ENCODE measurements around the gene ADGRD1.

The ADGRD1 gene

DNA sequence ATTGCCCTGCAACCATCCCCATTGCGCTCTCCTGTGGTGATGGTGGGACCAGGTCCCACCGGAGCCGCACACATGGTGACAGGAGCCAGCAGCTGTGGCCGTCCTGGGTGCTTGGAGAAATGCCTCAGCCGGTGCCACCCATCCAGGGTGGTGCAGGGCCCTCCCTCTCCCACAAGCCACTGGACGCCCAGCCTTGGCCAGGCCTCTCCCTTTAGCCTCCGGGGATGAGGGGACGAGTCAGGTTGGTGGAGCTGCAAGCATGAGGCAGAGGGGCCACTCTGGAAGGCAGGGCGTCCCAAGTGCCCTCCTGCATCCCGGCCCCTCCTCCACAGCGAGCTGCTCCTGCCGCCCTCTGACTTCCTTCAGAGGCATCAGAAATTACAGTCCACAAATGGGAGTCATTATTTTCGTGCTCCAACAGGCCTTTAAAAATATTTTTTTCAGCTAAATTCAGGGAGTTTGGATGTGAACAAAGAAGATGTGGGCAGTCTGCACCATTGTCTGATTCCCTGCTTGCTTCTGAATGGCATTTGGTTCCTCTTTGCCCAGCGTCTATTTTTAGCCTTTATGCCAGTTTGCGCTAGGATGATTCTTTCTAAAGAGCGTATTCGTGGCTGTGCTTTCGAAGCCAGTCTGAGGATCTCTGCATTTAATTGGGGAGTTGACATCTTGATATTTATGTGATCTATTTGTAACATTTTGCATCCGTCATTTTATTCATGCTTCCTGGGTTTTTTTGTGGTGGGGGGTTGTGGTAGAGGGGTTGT is 189.4 kb downstream of the ADGRD1 start:
- no peak for DNase-seq

DNA sequence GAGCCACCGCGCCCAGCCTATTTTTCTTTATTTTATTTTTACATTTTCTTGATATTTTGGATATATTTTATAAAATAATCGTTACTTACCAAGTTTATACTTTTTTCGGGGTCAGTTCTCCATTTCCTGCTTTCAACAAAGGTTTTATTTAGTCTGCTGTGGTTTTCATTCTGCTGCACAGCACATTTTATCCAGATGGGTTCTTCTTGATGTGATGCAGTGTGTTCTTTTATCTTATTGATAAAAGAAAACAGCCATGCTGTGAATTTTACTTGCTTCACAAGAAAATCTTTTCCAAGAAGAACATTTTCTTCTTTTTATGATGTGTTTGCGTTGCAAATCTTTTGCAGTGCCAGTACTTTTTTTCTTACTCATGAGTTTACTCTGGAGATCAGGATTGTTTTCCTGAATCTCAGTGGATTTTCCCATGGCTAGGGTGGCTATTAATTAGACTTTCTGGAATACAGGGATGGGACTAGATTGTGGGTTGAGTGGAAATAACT is 192.5 kb downstream of the ADGRD1 start:
- DNase-seq = no peak

DNA sequence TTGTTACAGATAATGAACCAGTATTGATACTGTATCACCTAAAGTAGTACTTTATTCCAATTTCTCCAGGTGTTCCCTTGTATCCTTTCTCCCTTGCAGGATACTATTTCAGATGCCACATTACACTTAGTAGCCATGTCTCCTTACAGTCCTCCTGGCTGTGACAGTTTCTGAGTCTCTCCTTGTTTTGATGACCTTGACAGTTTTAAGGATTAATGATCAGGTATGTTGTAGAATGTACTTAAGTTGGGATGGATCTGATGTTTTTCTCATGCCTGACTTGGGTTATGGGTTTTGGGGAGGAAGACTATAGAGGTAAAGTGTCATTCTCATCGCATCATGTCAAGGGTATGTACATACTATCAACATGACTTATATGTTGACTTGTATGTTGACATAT is 193.6 kb downstream of the ADGRD1 start:
- DNase-seq = no peak

DNA sequence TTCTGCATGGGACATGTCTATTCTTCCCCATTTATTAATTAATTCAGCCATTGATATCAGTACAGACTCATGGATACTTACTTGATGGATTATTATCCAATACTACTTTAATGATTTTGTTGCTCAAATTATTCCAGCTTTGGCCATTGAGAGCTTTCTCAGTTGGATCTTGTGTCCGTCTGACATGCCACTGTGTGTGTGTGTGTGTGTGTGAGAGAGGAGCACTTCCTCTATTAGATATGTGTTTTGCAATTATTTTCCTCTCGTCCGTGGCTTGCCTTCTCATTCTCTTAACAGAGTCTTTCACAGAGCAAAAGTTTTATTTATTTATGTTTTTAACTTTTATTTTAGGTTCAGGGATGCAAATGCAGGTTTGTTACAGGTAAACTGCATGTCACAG is 194.2 kb downstream of the ADGRD1 start:
- DNase-seq = no peak

DNA sequence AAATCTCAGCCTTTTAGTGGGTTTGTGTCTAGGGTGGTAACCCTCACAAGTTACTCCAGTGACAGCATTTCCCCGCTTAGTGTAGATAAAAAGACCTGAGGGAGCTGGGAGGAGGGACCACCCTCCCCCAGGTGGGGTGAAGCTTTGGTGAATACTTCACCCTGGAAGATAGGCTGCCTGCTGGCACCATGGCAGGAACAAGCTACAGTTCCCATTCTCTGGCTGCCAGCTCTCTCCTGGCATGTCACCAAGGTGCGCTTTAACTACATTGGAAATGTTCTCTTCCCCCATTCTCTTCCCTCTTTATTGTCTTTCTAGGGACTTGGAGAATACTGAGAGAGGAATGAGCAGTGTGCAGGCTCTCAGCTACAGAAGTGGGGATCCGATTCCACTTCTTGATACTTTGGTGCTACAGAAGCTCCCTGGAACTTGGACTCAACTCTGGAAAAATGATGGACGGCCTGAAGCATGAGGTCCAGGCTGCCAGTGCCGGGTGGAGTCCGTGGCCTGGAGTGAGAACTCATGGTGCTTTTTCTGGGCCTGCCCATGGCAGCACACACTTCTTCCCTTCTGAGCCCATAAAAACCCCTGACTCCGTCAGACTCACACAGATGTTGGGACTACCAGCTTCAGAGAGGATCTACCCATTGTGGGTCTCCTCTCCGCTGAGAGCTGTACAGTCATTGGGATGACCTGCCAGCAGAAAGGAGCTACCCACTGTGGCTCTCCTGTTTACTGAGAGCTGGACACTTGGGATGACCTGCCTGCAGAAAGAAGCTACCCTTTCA is 198.0 kb downstream of the ADGRD1 start:
- no peak for DNase-seq

DNA sequence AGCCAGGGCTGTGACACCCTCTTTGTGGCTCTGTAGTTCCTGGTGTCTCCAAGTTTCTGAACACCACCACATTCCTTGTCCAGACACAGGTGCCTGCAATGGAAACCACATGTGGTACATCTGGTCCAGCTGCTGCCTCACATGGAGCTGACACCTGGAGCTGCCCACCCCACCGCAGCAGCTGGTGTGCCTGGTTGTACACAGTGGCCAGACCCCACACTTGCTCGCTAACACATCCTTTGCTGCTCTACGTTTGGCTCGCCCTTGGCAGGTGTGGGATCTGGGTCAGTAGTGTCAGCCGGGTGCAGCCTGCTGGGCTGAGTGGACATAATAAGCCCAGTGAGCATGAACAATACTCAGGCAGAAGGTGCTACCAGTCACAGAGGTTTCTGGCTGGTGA is 198.9 kb downstream of the ADGRD1 start:
- no peak for DNase-seq

DNA sequence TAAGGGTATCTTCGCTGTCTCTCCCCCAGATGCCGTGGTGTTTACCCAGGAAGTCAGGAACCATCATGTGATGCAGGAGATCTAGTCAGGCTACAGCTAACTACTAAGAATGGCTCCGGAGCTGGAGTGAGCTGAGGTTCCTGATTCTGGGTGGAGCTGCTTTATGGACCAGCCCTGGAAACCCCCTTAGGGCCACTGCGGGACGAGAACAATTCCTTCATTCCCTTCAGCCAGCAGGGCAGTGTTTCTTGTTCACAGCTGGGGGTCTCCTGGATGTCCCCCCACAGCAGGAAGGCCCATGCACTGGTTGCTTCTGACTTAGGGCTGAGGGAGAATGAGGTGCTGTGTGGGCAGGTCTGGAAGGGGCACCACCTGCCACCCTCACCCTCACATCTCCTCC is 199.3 kb downstream of the ADGRD1 start:
- DNase-seq = no peak

DNA sequence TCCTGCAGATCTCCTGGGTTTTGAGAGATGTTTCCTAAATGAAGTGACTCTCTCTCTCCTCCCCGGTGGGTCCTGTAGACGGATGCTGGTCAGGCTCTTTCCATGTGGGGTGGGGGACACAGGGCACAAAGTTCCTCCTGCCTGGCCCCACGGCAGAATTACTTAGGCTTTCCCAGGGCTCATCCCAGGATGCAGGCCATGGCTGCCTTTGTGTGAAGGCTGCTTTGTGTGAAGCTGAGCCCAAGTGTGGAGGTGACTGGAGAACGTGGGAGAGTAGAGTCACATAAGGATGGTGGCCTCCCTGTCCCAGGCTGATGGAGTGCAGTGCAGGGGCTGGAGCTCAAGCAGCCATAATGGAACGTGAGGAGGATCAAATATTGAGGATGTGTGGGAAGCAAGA is 200.2 kb downstream of the ADGRD1 start:
- no peak for DNase-seq

DNA sequence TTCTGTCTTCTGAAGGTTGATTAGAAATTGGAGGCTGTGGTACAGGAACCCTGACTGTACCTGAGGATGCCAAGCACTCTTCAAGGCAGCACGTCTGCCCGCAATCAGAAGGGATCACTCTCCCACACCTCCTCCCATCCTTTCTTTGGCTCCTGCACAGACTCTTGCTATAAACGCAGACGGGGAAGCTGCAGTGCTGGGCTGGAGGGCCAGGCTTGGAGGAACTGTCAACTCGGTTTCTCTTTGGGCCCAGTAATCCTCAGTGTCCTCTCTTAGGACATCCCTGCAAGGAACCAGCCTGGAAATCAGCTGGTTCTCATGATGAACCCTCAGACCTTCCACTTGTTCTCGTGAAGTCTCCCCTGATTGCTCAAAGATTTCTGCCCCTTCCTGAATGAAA is 201.4 kb downstream of the ADGRD1 start:
- no peak for DNase-seq

DNA sequence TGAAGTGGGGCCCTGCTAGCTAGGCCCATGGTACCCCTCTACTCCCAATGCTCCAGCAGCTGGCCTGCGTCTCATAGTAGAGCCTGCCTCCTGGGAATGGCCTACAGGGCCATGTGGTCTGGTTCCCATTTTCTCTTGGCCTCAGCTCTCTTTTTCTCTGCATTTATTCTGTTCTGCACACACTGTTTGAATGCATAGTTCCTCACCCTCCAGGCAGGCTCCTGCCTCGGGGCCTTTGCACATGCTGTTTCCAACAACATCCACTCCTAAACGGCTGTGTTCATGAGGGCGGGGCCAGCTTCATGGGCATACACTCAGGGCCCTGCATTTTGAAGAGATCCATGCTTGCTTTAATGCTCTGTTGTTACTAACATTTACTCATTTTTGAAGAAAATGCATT is 204.0 kb downstream of the ADGRD1 start:
- no peak for DNase-seq

DNA sequence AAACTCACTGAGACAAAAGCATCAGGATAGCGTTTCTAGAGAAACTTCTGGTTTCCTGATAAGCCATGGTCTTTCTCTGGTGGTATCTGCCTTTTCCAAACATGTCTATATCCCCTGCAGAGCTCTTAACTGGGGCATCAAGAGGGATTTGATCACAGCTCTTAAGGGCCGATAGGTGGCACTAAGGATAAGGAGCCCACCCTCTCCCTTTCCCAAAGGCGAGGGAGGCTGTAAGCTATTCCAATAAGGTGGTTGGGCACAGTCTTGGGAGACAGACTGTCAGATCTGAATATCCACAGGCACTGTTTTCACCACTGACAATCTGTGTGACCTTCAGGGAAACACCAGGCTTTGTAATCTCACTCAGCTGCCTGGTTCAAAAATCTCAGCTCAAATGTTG is 206.0 kb downstream of the ADGRD1 start:
- no peak for DNase-seq

DNA sequence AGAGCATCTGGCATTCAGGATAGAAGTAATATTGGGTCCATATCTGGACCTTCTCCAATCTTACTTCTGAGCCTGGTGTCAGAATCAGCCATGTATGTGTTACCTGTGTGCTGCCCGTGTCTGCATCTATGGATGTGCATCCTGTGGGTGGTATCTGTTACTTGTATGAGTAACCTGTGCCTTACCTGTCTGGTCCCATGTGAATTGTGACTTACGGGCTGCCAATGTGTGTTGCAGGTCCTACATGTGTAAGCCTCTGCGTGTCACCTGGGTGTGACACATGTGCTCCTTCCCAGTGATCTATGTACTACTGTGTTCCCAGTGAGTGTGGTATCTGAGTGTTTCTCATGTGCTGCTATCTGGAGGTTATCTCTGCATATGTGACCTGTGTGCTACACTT is 208.4 kb downstream of the ADGRD1 start:
- DNase-seq = no peak

DNA sequence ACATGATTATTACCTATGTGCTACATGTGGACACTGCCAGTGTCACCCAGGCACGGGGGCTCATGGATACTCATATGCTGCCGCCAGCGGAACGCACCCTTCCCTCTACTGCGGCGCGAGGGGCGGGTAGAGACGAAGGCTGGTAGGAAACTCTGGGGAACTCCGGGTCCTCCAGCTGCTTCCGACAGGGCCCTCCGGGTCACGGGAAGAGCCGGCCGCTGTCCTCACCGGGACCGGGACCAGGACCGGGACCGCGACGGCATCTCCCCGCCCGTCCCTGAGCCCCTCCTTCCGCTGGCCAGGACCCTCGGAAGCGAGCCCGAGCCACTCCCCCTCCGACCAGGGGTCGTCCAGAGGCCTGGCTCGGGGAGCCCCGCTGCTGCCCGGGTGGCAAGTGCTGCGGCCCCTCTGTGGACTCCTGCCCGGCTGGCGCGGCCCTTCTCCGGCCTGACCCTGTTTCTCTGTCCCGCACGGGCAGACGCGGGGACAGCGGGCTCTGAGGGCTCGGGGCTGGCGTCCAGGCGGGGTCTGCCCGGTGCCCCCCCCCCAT is 209.6 kb downstream of the ADGRD1 start:
- DNase-seq = no peak

DNA sequence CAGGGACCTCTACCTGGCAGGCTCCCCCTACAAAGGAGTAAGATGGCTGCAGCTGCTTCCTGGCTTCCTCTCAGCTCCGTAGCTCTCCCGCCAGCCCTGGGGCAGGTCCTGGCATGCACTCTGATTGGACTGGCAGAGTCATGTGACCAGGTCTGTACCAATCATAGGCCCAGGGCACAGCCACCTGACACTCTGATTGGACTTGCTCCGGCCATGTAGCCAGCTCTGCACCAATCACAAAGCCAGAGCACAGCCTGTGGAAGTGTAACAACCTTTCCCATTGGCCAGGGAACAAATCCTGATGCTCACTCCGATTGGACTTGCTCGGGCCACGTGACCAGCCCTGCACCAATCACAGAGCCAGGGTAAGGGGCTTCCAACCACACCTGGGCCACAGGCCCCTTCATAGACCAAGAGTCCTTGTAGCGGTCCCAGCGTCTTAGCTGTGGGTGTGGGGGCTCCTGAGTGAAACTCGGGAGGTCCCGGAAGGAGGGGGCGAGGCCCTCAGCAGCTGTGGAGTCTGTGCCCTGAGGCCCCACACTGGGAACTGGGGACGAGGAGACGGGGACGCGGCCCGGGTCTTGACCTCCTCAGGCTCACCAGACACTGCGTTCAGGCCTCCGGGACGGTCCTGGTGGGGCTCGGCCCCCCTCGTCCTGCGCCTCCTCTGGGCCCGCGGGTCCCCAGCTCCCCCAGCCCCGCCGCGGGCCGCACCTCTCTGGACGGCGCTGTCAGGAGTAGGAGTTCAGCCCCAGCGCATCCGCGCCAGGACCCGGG is 210.6 kb downstream of the ADGRD1 start:
- DNase-seq = no peak

DNA sequence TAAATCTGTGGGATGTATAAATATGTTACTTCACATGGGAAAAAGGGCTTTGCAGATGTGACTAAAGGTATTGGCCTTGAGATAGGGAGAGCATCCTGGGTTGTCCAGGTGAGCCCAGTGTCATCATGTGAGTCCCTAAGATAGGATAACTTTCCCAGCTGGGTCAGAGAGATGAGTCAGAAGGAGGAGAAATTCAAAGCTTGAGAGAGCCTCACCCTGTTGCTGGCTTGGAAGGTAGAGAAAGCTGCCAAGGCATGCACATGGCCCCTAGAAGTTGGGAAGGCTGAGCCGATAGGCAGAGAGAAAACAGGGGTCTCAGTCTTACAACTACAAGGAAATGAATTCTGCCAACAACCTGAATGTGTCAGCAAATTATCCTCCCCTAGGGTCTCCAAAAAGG is 213.0 kb downstream of the ADGRD1 start:
- no peak for DNase-seq

DNA sequence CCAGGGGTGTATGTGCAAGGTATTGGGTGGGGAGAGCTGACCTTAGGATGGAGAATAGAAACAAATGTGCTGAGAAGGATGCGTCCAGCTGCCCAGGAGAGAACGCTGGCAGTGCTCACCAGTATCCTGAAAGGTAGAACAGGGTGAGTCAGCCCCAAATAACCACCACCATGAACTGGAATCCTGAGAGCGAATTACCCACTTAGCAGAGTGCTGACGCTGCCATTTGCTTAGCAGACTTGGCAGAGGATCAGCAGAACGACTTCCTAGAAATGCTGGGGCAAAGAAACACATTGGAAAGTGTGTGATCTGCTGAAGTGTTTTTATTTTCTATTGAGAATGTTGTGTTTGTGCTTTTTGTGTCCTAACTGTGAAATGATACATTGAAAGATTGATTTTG is 213.6 kb downstream of the ADGRD1 start:
- no peak for DNase-seq

DNA sequence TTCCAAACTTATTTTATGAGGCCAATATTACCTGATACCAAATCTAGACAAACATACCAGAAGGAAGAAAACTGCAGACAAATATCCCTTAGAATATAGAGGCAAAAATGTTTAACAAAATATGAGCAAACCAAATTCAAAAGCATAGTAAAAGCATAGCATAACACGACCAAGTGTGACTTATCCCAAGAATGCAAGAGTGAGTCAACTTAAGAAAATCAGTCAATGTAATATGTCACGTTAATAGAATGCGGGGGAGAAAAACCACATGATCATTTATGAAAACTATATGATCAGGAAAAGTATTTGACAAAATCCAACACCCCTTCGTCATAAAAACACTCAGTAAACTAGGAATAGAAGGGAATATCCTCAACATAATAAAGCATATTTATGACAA is 217.3 kb downstream of the ADGRD1 start:
- no peak for DNase-seq

DNA sequence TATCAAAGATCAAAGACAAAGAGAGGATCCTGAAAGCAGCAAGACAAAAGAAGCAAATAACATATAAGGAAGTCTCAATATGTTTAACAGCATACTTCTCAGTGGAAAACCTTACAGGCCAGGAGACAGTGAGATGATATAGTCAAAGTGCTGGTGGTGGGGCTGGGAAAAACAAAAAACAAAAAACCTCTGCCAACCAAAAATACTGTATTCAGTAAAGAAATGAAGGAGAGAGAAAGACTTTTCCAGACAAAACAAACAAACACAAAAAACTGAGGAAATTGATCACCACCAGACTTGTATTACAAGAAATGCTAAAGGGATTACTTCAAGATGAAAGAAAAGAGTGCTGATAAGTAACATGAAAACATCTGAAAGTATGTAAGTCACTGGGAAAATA is 221.2 kb downstream of the ADGRD1 start:
- DNase-seq = no peak

DNA sequence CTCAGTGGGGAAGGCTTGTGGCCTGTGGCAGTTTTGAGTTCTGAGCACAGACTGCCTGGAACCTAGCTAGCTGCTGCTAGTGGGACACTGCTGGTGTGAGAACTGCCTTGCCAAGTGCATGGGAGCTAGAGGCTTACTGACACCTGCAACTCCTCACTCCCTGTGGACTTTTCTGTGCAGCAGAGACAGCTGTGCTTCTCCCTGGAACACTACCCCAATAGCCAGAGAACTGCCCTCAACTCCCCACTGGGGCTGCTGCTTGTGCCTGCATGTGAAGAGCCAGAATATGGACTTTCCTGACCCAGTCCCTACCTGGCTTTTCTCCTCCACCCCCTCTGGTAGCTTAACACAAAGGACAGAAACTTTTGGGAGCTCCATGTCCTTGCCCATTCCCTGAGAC is 222.6 kb downstream of the ADGRD1 start:
- DNase-seq = no peak

DNA sequence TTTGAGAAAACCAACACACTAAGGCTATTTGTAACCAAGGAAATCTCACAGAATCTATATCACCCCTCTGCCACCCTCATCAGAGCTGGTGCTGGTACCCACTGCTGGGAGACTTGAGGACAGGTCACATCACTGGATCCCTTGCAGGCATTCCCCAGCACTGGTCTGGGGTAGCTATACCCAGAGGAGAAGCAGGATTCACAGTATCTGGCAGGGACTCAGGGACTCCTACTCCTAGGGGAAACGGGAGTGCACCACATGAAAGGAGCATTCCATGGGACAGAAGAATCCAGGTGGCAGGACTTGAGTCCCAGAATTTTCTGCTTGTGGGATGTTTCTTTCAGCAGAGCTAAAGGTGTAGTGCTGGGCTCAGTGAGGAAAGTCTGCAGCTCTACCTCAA is 223.2 kb downstream of the ADGRD1 start:
- no peak for DNase-seq

DNA sequence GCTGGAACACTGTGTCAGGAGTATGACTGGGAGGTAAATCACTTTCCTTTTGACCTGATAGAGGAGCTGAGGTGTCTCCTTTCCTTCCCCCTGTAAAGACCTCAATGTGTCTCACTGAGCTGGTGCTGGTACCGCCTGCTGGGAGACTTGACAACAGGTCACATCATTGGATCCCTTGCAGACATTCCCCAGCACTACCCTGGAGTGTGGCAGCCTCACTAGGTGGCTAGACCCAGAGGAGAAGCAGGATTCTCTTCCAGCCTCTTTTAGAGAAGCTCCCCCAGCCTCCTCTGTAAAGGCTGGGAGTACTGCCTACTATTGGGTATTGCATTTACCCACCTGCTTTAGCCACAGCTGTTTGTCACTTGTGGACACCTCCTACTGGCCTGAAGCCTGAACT is 223.9 kb downstream of the ADGRD1 start:
- no peak for DNase-seq

DNA sequence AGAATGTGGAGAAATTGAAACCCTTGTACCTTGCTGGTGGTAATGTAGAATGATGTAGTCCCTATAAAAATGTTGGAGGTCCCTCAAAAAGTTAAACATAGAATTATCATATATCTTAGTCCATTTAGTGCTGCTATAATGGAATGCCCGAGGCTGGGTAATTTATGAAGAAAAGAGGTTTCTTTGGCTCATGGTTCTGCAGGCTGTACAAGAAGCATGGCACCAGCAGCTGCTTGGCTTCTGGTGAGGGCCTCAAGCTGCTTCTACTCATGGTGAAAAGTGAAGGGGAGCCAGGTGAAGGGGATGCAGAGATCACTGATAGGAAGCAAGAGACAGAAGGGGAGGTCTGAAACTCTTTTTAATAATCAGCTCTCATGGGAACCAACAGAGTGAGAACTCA is 233.9 kb downstream of the ADGRD1 start:
- no peak for DNase-seq

All from stimulated activated CD4-positive, alpha-beta T cell treated with anti-CD3 and anti-CD28 coated beads, Interleukin-2, amount 100 ng/mL, for 48 hours (primary cell).